Measurements from ENCODE around the gene ANKRD24. TPM values are rescaled to one million over a fixed set of nuclear protein-coding genes. Genes with fewer than 3 reads are reported as not detected.

Gene ANKRD24
- total and polyA plus RNA-seq, 8 donors: 0.58 to 2.3 (median 1.3) TPM

DNA sequence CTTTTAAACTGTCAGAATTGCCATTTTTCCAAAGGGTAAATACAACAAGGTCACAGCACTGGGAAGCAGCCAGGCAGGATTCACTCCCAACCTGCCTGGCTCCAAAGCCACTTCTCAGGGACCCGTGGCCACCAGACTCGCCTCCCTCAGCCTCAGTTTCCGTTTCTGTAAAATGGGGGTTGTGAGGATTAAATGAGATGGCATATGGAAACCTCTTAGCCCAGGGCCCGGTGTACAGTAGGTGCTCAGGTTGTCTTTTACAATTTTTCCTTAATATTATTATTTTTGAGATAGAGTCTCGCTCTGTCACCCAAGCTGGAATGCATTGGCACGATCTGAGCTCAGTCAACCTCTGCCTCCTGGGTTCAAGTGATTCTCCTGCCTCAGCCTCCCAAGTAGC lies 74.5 kb downstream of the ANKRD24 start:
- Histone ChIP-seq H3K4me1 (no peaks in the 10 kb centered on the region), H3K4me3 (no peak overlapping the region), H3K27me3 (no peaks in the 10 kb centered on the region), H3K9me3 (peaks cover 0 to 5% of the 10 kb centered on the region in 2 donors), H3K27ac (no peak overlapping the region), H3K36me3 (peaks cover 0 to 100% of the 10 kb centered on the region in 2 donors)
- TF ChIP-seq, protein P1, sequence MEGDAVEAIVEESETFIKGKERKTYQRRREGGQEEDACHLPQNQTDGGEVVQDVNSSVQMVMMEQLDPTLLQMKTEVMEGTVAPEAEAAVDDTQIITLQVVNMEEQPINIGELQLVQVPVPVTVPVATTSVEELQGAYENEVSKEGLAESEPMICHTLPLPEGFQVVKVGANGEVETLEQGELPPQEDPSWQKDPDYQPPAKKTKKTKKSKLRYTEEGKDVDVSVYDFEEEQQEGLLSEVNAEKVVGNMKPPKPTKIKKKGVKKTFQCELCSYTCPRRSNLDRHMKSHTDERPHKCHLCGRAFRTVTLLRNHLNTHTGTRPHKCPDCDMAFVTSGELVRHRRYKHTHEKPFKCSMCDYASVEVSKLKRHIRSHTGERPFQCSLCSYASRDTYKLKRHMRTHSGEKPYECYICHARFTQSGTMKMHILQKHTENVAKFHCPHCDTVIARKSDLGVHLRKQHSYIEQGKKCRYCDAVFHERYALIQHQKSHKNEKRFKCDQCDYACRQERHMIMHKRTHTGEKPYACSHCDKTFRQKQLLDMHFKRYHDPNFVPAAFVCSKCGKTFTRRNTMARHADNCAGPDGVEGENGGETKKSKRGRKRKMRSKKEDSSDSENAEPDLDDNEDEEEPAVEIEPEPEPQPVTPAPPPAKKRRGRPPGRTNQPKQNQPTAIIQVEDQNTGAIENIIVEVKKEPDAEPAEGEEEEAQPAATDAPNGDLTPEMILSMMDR (IDR thresholded peaks at IDR 0.05): no peak
- no peak for ATAC-seq
- intact Hi-C loops (cut with DNase I): no loop called here
- no peak for DNase-seq

DNA sequence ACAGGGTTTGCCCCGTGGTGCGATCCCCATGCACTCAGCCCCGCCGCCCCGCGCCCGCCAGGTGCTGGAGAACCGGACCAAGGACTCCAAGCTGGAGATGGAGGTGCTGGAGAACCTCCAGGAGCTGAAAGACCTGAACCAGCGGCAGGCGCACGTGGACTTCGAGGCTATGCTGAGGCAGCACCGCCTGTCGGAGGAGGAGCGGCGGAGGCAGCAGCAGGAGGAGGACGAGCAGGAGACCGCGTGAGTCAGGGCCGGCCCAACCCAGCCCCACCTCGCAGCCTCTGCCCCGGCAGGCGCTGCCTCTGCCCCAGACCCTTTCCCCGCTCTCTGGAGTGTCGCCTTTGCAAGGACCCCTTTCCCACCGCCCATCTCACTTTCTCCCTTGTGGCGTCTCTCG lies 75.7 kb downstream of the ANKRD24 start:
- DNase-seq: no peak
- no peaks in the 10 kb centered on the region for H3K27me3 ChIP-seq
- intact Hi-C loops (cut with DNase I): no loop called here
- no peak overlapping the region for H3K4me3 ChIP-seq
- no peak overlapping the region for H3K27ac ChIP-seq
- peaks cover 0 to 5% of the 10 kb centered on the region in 2 donors for H3K9me3 ChIP-seq
- ATAC-seq: no peak
- H3K4me1 ChIP-seq: no peaks in the 10 kb centered on the region
- peaks cover 0 to 100% of the 10 kb centered on the region in 2 donors for H3K36me3 ChIP-seq
- TF ChIP-seq, protein P1 (IDR thresholded peaks at IDR 0.05): no peak

DNA sequence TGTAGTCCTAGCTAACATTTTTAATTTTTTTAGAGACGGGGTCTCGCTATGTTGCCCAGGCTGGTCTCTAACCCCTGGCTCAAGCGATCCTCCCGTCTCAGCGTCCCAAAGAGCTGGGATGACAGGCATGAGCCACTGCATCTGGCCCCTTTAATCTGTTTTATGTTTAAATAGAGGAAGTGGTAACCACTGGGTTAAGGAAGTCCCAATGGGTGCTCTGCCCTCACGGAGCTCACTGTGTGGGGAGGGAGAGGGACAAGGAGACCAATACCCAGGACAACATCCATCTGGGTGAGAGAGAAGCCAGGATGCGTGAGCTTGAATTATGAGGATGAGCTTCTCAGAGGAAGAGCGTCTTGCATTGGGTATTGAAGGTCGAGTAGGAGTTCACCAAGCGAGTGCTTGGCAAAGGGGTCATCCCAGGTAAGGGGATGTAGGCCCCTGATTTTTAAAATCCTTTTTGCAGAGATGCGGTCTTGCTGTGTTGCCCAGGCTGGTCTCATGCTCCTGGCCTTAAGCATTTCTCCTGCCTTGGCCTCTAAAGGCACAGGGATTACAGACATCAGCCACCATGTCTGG lies 78.2 kb downstream of the ANKRD24 start:
- peaks cover 0 to 5% of the 10 kb centered on the region in 2 donors for H3K9me3 ChIP-seq
- TF ChIP-seq, protein P1 (IDR thresholded peaks at IDR 0.05): no peak
- H3K36me3 ChIP-seq: peaks cover 0 to 100% of the 10 kb centered on the region in 2 donors
- no peaks in the 10 kb centered on the region for H3K4me1 ChIP-seq
- ATAC-seq: peak; percentile 29
- H3K27me3 ChIP-seq: no peaks in the 10 kb centered on the region
- DNase-seq: no peak
- H3K27ac ChIP-seq: no peak overlapping the region
- H3K4me3 ChIP-seq: no peak overlapping the region
- intact Hi-C loops (cut with DNase I): no loop called here

GRCh38 chr19:4264812-4265211 lies 82.3 kb downstream of the ANKRD24 start:
- intact Hi-C loops (cut with DNase I): no loop called here
- peaks cover 0 to 100% of the 10 kb centered on the region in 2 donors for H3K36me3 ChIP-seq
- no peak overlapping the region for H3K27ac ChIP-seq
- DNase-seq (no peak), ATAC-seq (no peak)
- no peaks in the 10 kb centered on the region for H3K27me3 ChIP-seq
- H3K4me1 ChIP-seq: peaks cover 0 to 10% of the 10 kb centered on the region in 2 donors
- no peaks in the 10 kb centered on the region for H3K9me3 ChIP-seq
- no peak overlapping the region for H3K4me3 ChIP-seq
- TF ChIP-seq, protein P1 (IDR thresholded peaks at IDR 0.05): no peak

GRCh38 chr19:4266253-4267000 lies 83.9 kb downstream of the ANKRD24 start:
- Histone ChIP-seq H3K9me3 (no peaks in the 10 kb centered on the region), H3K4me3 (no peak overlapping the region), H3K27me3 (no peaks in the 10 kb centered on the region), H3K36me3 (peaks cover 0 to 100% of the 10 kb centered on the region in 2 donors), H3K4me1 (peaks cover 0 to 10% of the 10 kb centered on the region in 2 donors), H3K27ac (no peak overlapping the region)
- TF ChIP-seq, protein P1 (IDR thresholded peaks at IDR 0.05): no peak
- no peak for DNase-seq
- peak; percentile 17 for ATAC-seq
- intact Hi-C loops (cut with DNase I): no loop called here
